Retinal pigment epithelial cell (primary cell): ENCODE results near the gene OPCML.

ENCODE experiments used
- DNase-seq: peaks from one replicate; pipeline ENCODE4 v3.0.0-alpha.2; 2010; ENCODE audit warnings: low read depth
- H3K4me3 ChIP-seq: 2 replicates; pipeline ENCODE4 v1.5.1; 2011; ENCODE audit warnings: mild to moderate bottlenecking, low read length, control low read depth, moderate library complexity
- CTCF ChIP-seq: conservative IDR thresholded peaks from 2 replicates; pipeline ENCODE4 v1.5.1; 2011; ENCODE audit warnings: low read depth, low read length, control low read depth, inconsistent platforms

OPCML gene

GRCh38 chr11:132601875-132602274, 930.4 kb downstream of the OPCML start:
- H3K4me3 ChIP-seq: no peak overlapping the region
- TF ChIP-seq CTCF: no peak
- no peak for DNase-seq

GRCh38 chr11:132595711-132596134, 936.6 kb downstream of the OPCML start:
- no peak overlapping the region for H3K4me3 ChIP-seq
- no peak for TF ChIP-seq CTCF
- no peak for DNase-seq

GRCh38 chr11:132595246-132595645, 937.1 kb downstream of the OPCML start:
- H3K4me3 ChIP-seq: no peak overlapping the region
- no peak for DNase-seq
- no peak for TF ChIP-seq CTCF

GRCh38 chr11:132590986-132591385, 941.3 kb downstream of the OPCML start:
- DNase-seq: peak; percentile 71
- TF ChIP-seq CTCF: no peak
- H3K4me3 ChIP-seq: no peak overlapping the region

- no peak for TF ChIP-seq CTCF
- no peak overlapping the region for H3K4me3 ChIP-seq
These were observed 941.7 kb downstream of the OPCML start for GRCh38 chr11:132590554-132590953.

GRCh38 chr11:132589791-132590190, 942.5 kb downstream of the OPCML start:
- no peak for DNase-seq
- no peak overlapping the region for H3K4me3 ChIP-seq
- no peak for TF ChIP-seq CTCF

More at GRCh38 chr11:132590554-132590953, 941.7 kb downstream of the OPCML start:
- DNase-seq: no peak

GRCh38 chr11:132588366-132588765, 943.9 kb downstream of the OPCML start:
- TF ChIP-seq CTCF: no peak
- no peak for DNase-seq

More at GRCh38 chr11:132588366-132588765, 943.9 kb downstream of the OPCML start:
- H3K4me3 ChIP-seq: no peak overlapping the region
